GM21717 (cell line): ENCODE results near the gene TFAP2B.
A peak's percentile ranks its signal among the peaks of the same experiment; 100 is the strongest.

Experiments used
- ATAC-seq: cut with Tn5 transposase; IDR thresholded peaks from one replicate; pipeline ENCODE4 v1.9.1; 2021; ENCODE audit warnings: mild to moderate bottlenecking, moderate library complexity; ENCODE audit not compliant: unreplicated experiment

Gene TFAP2B

GRCh38 chr6:50818673-50819072 lies at the start of gene TFAP2B:
Gene TFAP2B (plus strand): TSS chr6:50818871. CDS start chr6:50818892, 21 bp downstream.
- no peak for ATAC-seq

GRCh38 chr6:50778696-50779095 lies 40.0 kb upstream of the TFAP2B start:
- no peak for ATAC-seq

- no peak for ATAC-seq
These were observed 38.3 kb upstream of the TFAP2B start for GRCh38 chr6:50780382-50780781.

- ATAC-seq, result no peak
These were observed 32.8 kb upstream of the TFAP2B start for GRCh38 chr6:50785921-50786320.

- no peak for ATAC-seq
These were observed 26.7 kb upstream of the TFAP2B start for GRCh38 chr6:50791900-50792508.

GRCh38 chr6:50792771-50793170 lies 25.9 kb upstream of the TFAP2B start:
- ATAC-seq, result no peak

GRCh38 chr6:50795574-50795973 lies 23.1 kb upstream of the TFAP2B start:
- ATAC-seq, result no peak

- ATAC-seq, result no peak
These were observed 14.4 kb upstream of the TFAP2B start for GRCh38 chr6:50804283-50804682.

GRCh38 chr6:50807035-50807434 lies 11.6 kb upstream of the TFAP2B start:
- no peak for ATAC-seq

GRCh38 chr6:50815436-50816114 lies 3.1 kb upstream of the TFAP2B start:
- peak; percentile 66 for ATAC-seq

- ATAC-seq, result peak; percentile 84
These were observed 2.5 kb upstream of the TFAP2B start for GRCh38 chr6:50816115-50816675.

GRCh38 chr6:50816947-50817645 lies 1.6 kb upstream of the TFAP2B start:
- ATAC-seq, result no peak

- no peak for ATAC-seq
These were observed 1.1 kb upstream of the TFAP2B start for GRCh38 chr6:50817646-50817950.

- ATAC-seq, result no peak
These were observed 651 bp upstream of the TFAP2B start for GRCh38 chr6:50818020-50818419.

GRCh38 chr6:50819466-50819903 lies 814 bp downstream of the TFAP2B start:
- ATAC-seq, result no peak

- no peak for ATAC-seq
These were observed 1.5 kb downstream of the TFAP2B start for GRCh38 chr6:50819904-50820868.

GRCh38 chr6:50820869-50821264 lies 2.2 kb downstream of the TFAP2B start:
- ATAC-seq, result no peak

- ATAC-seq, result no peak
These were observed 2.9 kb downstream of the TFAP2B start for GRCh38 chr6:50821441-50822077.

GRCh38 chr6:50822078-50822476 lies 3.4 kb downstream of the TFAP2B start:
- no peak for ATAC-seq
